Endothelial cell of umbilical vein (primary cell): Measurements from ENCODE around the gene DMPK. TPM values are rescaled to one million over a fixed set of nuclear protein-coding genes. Genes with fewer than 3 reads are reported as not detected.

ENCODE experiments used
- BruUV-seq: library from RNA; stranded (reverse); fragments of 400-500 nt; replicated peaks from 2 replicates; lab custom pipeline; 2021; lab: Mats Ljungman, UMichigan
- CTCF ChIA-PET: fragments of 300-600, 350-600 bp; sonication (Branson Sonifier 250); formaldehyde crosslinking; loops from one replicate; lab custom pipeline; 2021; ENCODE audit warnings: antibody characterized with exemption, inconsistent platforms; lab: Charles Lee
- POLR2A ChIA-PET: fragments of 300-600, 350-600 bp; sonication (Branson Sonifier 250); formaldehyde crosslinking; loops from one replicate; lab custom pipeline; 2021; ENCODE audit warnings: antibody characterized with exemption, inconsistent platforms; lab: Charles Lee
- DNase-seq: peaks from one replicate; pipeline ENCODE4 v3.0.0-alpha.2; 2011; ENCODE audit warnings: low read depth, low spot score
- FAIRE-seq: peaks from 2 replicates; lab custom pipeline; 2011; peaks lifted over from hg19 to GRCh38; lab: Jason Lieb, UNC
- H2AFZ ChIP-seq: 2 replicates; pipeline ENCODE4 v1.6.0; 2012; ENCODE audit warnings: low read depth, low read length, control low read depth, inconsistent platforms
- H3K27ac ChIP-seq: 2 replicates; pipeline ENCODE4 v1.5.1; 2011; ENCODE audit warnings: low read depth, mild to moderate bottlenecking, control low read depth, low read length, moderate library complexity; ENCODE audit not compliant: insufficient read depth
- H3K27me3 ChIP-seq, 2 experiments: 2 replicates each; pipeline versions ENCODE4 v1.6.0 to v1.6.1; 2011; ENCODE audit warnings: low read length in 2 of 2, mixed read lengths in 1 of 2; ENCODE audit not compliant: control insufficient read depth in 2 of 2, insufficient read depth in 2 of 2
- H3K36me3 ChIP-seq, 2 experiments: 2 replicates in 1 of 2; 3 replicates in 1 of 2; pipeline ENCODE4 v1.5.1; 2011; ENCODE audit warnings: low read length in 2 of 2, mild to moderate bottlenecking in 1 of 2, moderate library complexity in 1 of 2; ENCODE audit not compliant: control insufficient read depth in 2 of 2, insufficient read depth in 2 of 2; ENCODE audit errors: extremely low read depth in 1 of 2
- H3K4me1 ChIP-seq: 3 replicates; pipeline ENCODE4 v1.5.1; 2011; ENCODE audit warnings: mild to moderate bottlenecking, low read length; ENCODE audit not compliant: control insufficient read depth, insufficient read depth; ENCODE audit errors: extremely low read depth
- H3K4me2 ChIP-seq: 2 replicates; pipeline ENCODE4 v1.6.1; 2011; ENCODE audit warnings: low read length, control low read depth, mixed read lengths; ENCODE audit not compliant: insufficient read depth
- H3K4me3 ChIP-seq, 3 experiments: fragments of 200-600 bp in 1 of 3; sonication (generic), shearing (Covaris generic) in 1 of 3; replicated peaks in 1 of 3; 2 replicates each; pipeline ENCODE4 v1.5.1; 2011 to 2016; ENCODE audit warnings: control low read depth in 3 of 3, low read length in 3 of 3, mild to moderate bottlenecking in 2 of 3, inconsistent platforms in 1 of 3, low read depth in 1 of 3, moderate library complexity in 1 of 3; ENCODE audit not compliant: insufficient read depth in 1 of 3
- H3K79me2 ChIP-seq: 2 replicates; pipeline ENCODE4 v1.6.0; 2012; ENCODE audit warnings: low read length, inconsistent platforms; ENCODE audit not compliant: control insufficient read depth, insufficient read depth
- H3K9ac ChIP-seq: replicated peaks from 2 replicates; pipeline ENCODE3; 2011; ENCODE audit warnings: low read length, control low read depth; ENCODE audit not compliant: insufficient read depth; ENCODE audit errors: extremely low read depth
- H3K9me1 ChIP-seq: replicated peaks from 3 replicates; pipeline ENCODE4 v1.6.0; 2011; ENCODE audit warnings: mild to moderate bottlenecking, low read length; ENCODE audit not compliant: control insufficient read depth, insufficient read depth; ENCODE audit errors: extremely low read depth
- H3K9me3 ChIP-seq: replicated peaks from 2 replicates; pipeline ENCODE4 v1.5.1; 2012; ENCODE audit warnings: low read length, inconsistent platforms; ENCODE audit not compliant: control insufficient read depth, insufficient read depth
- H4K20me1 ChIP-seq: replicated peaks from 2 replicates; pipeline ENCODE3; 2011; ENCODE audit warnings: mild to moderate bottlenecking, low read length; ENCODE audit not compliant: control insufficient read depth, insufficient read depth; ENCODE audit errors: extremely low read depth
- EZH2 ChIP-seq: IDR thresholded peaks from 2 replicates; pipeline ENCODE4 v1.6.1; 2012; ENCODE audit warnings: borderline replicate concordance, low read depth, mild to moderate bottlenecking, moderate library complexity, low read length, inconsistent platforms; ENCODE audit not compliant: severe bottlenecking
- FOS ChIP-seq: IDR thresholded peaks from 2 replicates; pipeline ENCODE4 v1.6.1; 2011; ENCODE audit warnings: mild to moderate bottlenecking, low read length, moderate library complexity, borderline replicate concordance; ENCODE audit not compliant: insufficient read depth
- GATA2 ChIP-seq: IDR thresholded peaks from 2 replicates; pipeline ENCODE4 v1.7.0; 2011; ENCODE audit warnings: low read depth, mild to moderate bottlenecking, moderate library complexity, mixed read lengths, low read length; ENCODE audit not compliant: insufficient read length, insufficient read depth
- JUN ChIP-seq: IDR thresholded peaks from 2 replicates; pipeline ENCODE4 v1.6.1; 2011; ENCODE audit warnings: borderline replicate concordance, low read depth; ENCODE audit not compliant: insufficient read length, insufficient read depth
- MYC ChIP-seq: IDR thresholded peaks from one replicate; pipeline ENCODE4 v1.6.1; 2011; ENCODE audit warnings: mild to moderate bottlenecking, low read depth, low read length
- POLR2A ChIP-seq: IDR thresholded peaks from 2 replicates; pipeline ENCODE4 v1.6.1; 2012; ENCODE audit warnings: low read depth, mild to moderate bottlenecking, control low read depth, low read length
- POLR2AphosphoS5 ChIP-seq: IDR thresholded peaks from 2 replicates; pipeline ENCODE4 v1.6.1; 2012; ENCODE audit warnings: low read depth, mild to moderate bottlenecking, control low read depth, low read length, moderate library complexity; ENCODE audit not compliant: insufficient read depth
- dilution Hi-C: fragments of 300-500 bp; cut with MboI; formaldehyde crosslinking; loops from one replicate; pipeline ENCODE4 v1.15.0; 2019; ENCODE audit warnings: low sequenced_read_pairs; ENCODE audit not compliant: extremely low pct_ligation_motif_present
- intact Hi-C: fragments of 100-400 bp; cut with micrococcal nuclease; formaldehyde crosslinking; loops from one replicate; pipeline ENCODE4 v1.10.0; 2022
- polyA plus RNA-seq, 4 experiments: library from polyadenylated mRNA; depleted of rRNA in 3 of 4; stranded (reverse) in 3 of 4; unstranded in 1 of 4; fragments of >200 nt; gene quantifications; 2 replicates each; pipeline versions ENCODE4 v1.2.1 to v1.2.3, GENCODE V29; 2011 to 2012; ENCODE audit warnings: missing spikeins in 1 of 4
- total RNA-seq: library from RNA; stranded (reverse); gene quantifications from 2 replicates; pipeline ENCODE4 v1.2.3, GENCODE V29; 2021
- TF ChIP-seq, protein P1 (sequence below), 2 donors: IDR thresholded peaks; 1 replicate in 1 of 2; 2 replicates in 1 of 2; pipeline ENCODE4 v1.5.1; 2011; ENCODE audit warnings: low read length in 2 of 2, mild to moderate bottlenecking in 2 of 2, moderate library complexity in 2 of 2, control low read depth in 1 of 2, inconsistent platforms in 1 of 2, low read depth in 1 of 2; ENCODE audit not compliant: insufficient read depth in 1 of 2; ENCODE audit errors: extremely low read depth in 1 of 2
- TF ChIP-seq, protein P2 (sequence below): IDR thresholded peaks from 2 replicates; pipeline ENCODE4 v1.6.1; 2011; ENCODE audit not compliant: insufficient read depth, insufficient read length

The DMPK gene
- total and polyA plus RNA-seq, 2 donors (not counting 3 experiments of a cell fraction or from before 2014, with no cell fraction given), result 36.6 to 73.3 TPM

DNA sequence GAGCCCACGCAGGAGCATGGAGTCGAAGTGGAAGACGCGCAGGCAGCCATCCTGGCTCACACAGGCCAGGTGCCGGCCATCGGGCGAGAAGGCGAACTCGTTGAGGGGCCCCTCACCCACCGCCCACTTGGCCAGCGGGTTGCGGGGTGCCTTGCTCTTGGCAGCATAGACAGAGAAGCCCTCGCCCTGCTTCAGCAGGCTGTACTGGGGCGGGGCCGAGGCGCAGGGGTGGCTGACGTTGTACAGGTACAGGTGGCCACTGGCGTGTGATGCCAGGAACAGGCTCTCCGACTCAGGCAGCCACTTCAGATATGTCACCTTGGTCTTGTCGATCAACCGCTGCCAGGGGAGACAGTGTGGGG, 4.2 kb upstream of the DMPK start:
- Histone ChIP-seq H3K9me1 (no peaks in the 10 kb centered on the region), H3K27ac (no peak overlapping the region), H3K9ac (no peak overlapping the region), H3K36me3 (peaks cover 10 to 31% of the 10 kb centered on the region in 2 experiments), H3K4me3 (no peak overlapping the region), H3K79me2 (peaks cover 10% of the 10 kb centered on the region), H3K4me2 (no peak overlapping the region), H2AFZ (no peak overlapping the region), H3K4me1 (peaks cover 8% of the 10 kb centered on the region), H3K27me3 (no peaks in the 10 kb centered on the region), H3K9me3 (no peaks in the 10 kb centered on the region), H4K20me1 (no peaks in the 10 kb centered on the region)
- DNase-seq (no peak), FAIRE-seq (no peak)
- POLR2A ChIA-PET, result no interaction called here
- TF ChIP-seq JUN, result no peak
- TF ChIP-seq, protein P1, sequence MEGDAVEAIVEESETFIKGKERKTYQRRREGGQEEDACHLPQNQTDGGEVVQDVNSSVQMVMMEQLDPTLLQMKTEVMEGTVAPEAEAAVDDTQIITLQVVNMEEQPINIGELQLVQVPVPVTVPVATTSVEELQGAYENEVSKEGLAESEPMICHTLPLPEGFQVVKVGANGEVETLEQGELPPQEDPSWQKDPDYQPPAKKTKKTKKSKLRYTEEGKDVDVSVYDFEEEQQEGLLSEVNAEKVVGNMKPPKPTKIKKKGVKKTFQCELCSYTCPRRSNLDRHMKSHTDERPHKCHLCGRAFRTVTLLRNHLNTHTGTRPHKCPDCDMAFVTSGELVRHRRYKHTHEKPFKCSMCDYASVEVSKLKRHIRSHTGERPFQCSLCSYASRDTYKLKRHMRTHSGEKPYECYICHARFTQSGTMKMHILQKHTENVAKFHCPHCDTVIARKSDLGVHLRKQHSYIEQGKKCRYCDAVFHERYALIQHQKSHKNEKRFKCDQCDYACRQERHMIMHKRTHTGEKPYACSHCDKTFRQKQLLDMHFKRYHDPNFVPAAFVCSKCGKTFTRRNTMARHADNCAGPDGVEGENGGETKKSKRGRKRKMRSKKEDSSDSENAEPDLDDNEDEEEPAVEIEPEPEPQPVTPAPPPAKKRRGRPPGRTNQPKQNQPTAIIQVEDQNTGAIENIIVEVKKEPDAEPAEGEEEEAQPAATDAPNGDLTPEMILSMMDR (IDR thresholded peaks at IDR 0.05; ENCODE audit: extremely low read depth in 1 of 2, insufficient read depth in 1 of 2, low read depth in 1 of 2, low read length in 2 of 2), result no peak
- TF ChIP-seq, protein P2, sequence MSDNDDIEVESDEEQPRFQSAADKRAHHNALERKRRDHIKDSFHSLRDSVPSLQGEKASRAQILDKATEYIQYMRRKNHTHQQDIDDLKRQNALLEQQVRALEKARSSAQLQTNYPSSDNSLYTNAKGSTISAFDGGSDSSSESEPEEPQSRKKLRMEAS, result no peak
- no peak for TF ChIP-seq FOS
- no peak for TF ChIP-seq POLR2A
- no peak for TF ChIP-seq MYC
- no peak for TF ChIP-seq GATA2
- no peak for TF ChIP-seq EZH2
- no peak for TF ChIP-seq POLR2AphosphoS5
- intact Hi-C loops (no loop called here), dilution Hi-C loops (no loop called here)
- BruUV-seq, result no TSS peak
- CTCF ChIA-PET, result no interaction called here
